Heart right ventricle (tissue), 16 donors: Measurements from ENCODE around the gene ZFPM1. TPM values are rescaled to one million over a fixed set of nuclear protein-coding genes. Genes with fewer than 3 reads are reported as not detected.

ENCODE experiments used
- ATAC-seq, 8 donors: fragments of 200-7000 bp; cut with Tn5 transposase; one replicate each; pipeline ENCODE4 v1.9.1; 2020; ENCODE audit warnings: mild to moderate bottlenecking in 8 of 8, moderate library complexity in 8 of 8, moderate number of reproducible peaks in 1 of 8
- DNase-seq, 2 donors: peaks; one replicate each; pipeline ENCODE4 v3.0.0-alpha.2; 2020
- H3K27ac ChIP-seq, 10 donors: fragments of 200-600 bp; sonication (generic) in 2 of 10; one replicate each; pipeline versions ENCODE4 v1.5.0 to v1.8.0; 2020 to 2022; ENCODE audit warnings: mild to moderate bottlenecking in 3 of 10
- H3K27me3 ChIP-seq, 7 donors: fragments of 200-600 bp; one replicate each; pipeline ENCODE4 v1.8.0; 2021 to 2022; ENCODE audit warnings: mild to moderate bottlenecking in 2 of 7
- H3K36me3 ChIP-seq, 9 donors: fragments of 200-600 bp; sonication (generic) in 1 of 9; one replicate each; pipeline versions ENCODE4 v1.5.0 to v1.8.0; 2020 to 2022; ENCODE audit warnings: mild to moderate bottlenecking in 2 of 9
- H3K4me1 ChIP-seq, 9 donors: fragments of 200-600 bp; sonication (generic) in 1 of 9; one replicate each; pipeline versions ENCODE4 v1.5.0 to v1.8.0; 2020 to 2022; ENCODE audit warnings: mild to moderate bottlenecking in 4 of 9
- H3K4me3 ChIP-seq, 10 donors: fragments of 200-600 bp; sonication (generic) in 2 of 10; one replicate each; pipeline versions ENCODE4 v1.5.0 to v1.8.0; 2020 to 2022; ENCODE audit warnings: mild to moderate bottlenecking in 7 of 10, moderate library complexity in 2 of 10
- H3K9me3 ChIP-seq, 11 donors: fragments of 200-600 bp in 10 of 11; sonication (generic) in 2 of 11; one replicate each; pipeline versions ENCODE4 v1.5.0 to v1.8.0; 2013 to 2022; ENCODE audit warnings: mild to moderate bottlenecking in 2 of 11, control low read depth in 1 of 11, moderate library complexity in 1 of 11
- CTCF ChIP-seq, 9 donors: fragments of 200-600 bp; sonication (generic) in 2 of 9; IDR thresholded peaks; one replicate each; pipeline versions ENCODE4 v1.5.0 to v1.8.0; 2021 to 2022; ENCODE audit warnings: antibody characterized with exemption in 9 of 9, mild to moderate bottlenecking in 5 of 9, moderate library complexity in 1 of 9
- WGBS, 2 donors: extraction: QIAGEN DNeasy Blood & Tissue Kit; methylation state at CpG; one replicate each; pipeline ENCODE4 v1.1.7; 2013; ENCODE audit warnings: inconsistent platforms in 1 of 2; 5-methylcytosine and 5-hydroxymethylcytosine counted together
- intact Hi-C, 10 donors: fragments of 100-400 bp; cut with DNase I; formaldehyde crosslinking; loops; one replicate each; pipeline versions ENCODE4 v1.11.1 to v1.14.2; 2022
- polyA plus RNA-seq, 2 donors: library from polyadenylated mRNA; stranded (reverse); fragments of 200-250 nt; gene quantifications; one replicate each; pipeline ENCODE4 v1.2.3, GENCODE V29; 2013
- total RNA-seq, 10 donors: library from RNA; stranded (reverse); fragmentation: NEBNext Ultra II Directional in 3 of 10; extraction: Animal tissue kit (Norgen Biotek cat#: 25700) in 3 of 10; gene quantifications; one replicate each; pipeline versions ENCODE4 v1.2.1 to v1.2.4, GENCODE V29; 2021 to 2023
- donor health status: Arrhythmogenic right ventricular cardiomyopathy.
- donor health status: ischemic (EF 13 %, LVEDD 7.1; RV severe dilation, severe dysfunction).
- donor health status: healthy with polysubstance abuse.
- donor health status: DM: no; HTN: yes; CAD: no.
- donor health status: DM: no; HTN: no; CAD: no.
- donor health status: ischemic (EF 25% LVEDD 6.9; RV normal size, moderate dysfunction).
- donor health status: ischemic (EF 25% LVEDD 5.7; RV mildly dilated, moderate dysfunction).
- donor health status: healthy.
- donor health status: DM: yes; HTN: yes; CAD: no.
- donor health status: Ischemic cardiomyopathy.
- donor health status: ischemic (EF 35%, LVEDD 5.7; RV mildly dilated, moderate dysfunction).
- donor health status: nonischemic (EF 11% LVEDD 7.7; RV severe dilation, severe dysfunction).
- donor health status: DM: yes; HTN: yes; CAD: no.
- donor health status: PGD.
- donor health status: ischemic (EF 29% LVEDD 5.4; RV normal size, mild dysfunction).
- donor health status: nonischemic (EF 23%, LVEDD 6.1; RV moderate dilation, normal function).

ZFPM1 gene
- total and polyA plus RNA-seq, 12 donors: 2.0 to 10.4 (median 4.4) TPM

GRCh38 chr16:88432174-88432573 is 20.9 kb upstream of the ZFPM1 start:
- Histone ChIP-seq H3K36me3 (no peaks in the 10 kb centered on the region), H3K27me3 (peaks cover 9 to 48% (median 34%) of the 10 kb centered on the region in 7 donors), H3K27ac (no peak overlapping the region), H3K4me1 (peaks cover 0 to 26% (median 14%) of the 10 kb centered on the region in 9 donors), H3K9me3 (no peaks in the 10 kb centered on the region), H3K4me3 (no peak overlapping the region)
- TF ChIP-seq CTCF (IDR thresholded peaks at IDR 0.05): no peak
- WGBS, 2 donors: 96 to 97% methylated on average over 22 of the region's 22 CpGs
- intact Hi-C loops: loop anchor here in 7 of 10 donors (5.0 to 10.0 kb wide), 4 partner anchors 235 to 457 kb away; no protein-coding TSS in a partner anchor
- no peak for ATAC-seq
- no peak for DNase-seq

GRCh38 chr16:88432753-88433152 is 20.3 kb upstream of the ZFPM1 start:
- no peak for ATAC-seq
- H3K27me3 ChIP-seq: peaks cover 9 to 48% (median 34%) of the 10 kb centered on the region in 7 donors

GRCh38 chr16:88433632-88434352 is 19.3 kb upstream of the ZFPM1 start:
- H3K9me3 ChIP-seq: no peaks in the 10 kb centered on the region
- peaks cover 9 to 47% (median 31%) of the 10 kb centered on the region in 7 donors for H3K27me3 ChIP-seq
- TF ChIP-seq CTCF (IDR thresholded peaks at IDR 0.05): no peak
- H3K4me1 ChIP-seq: peaks cover 0 to 30% (median 14%) of the 10 kb centered on the region in 9 donors
- H3K36me3 ChIP-seq: no peaks in the 10 kb centered on the region
- ATAC-seq: no peak
- H3K27ac ChIP-seq: no peak overlapping the region
- no peak for DNase-seq
- intact Hi-C loops: loop anchor here in 7 of 10 donors (5.0 to 10.0 kb wide), 4 partner anchors 236 to 459 kb away; no protein-coding TSS in a partner anchor
- H3K4me3 ChIP-seq: no peak overlapping the region
- WGBS, 2 donors: 90 to 91% methylated on average over 24 to 25 of the region's 25 CpGs

More at GRCh38 chr16:88432753-88433152, 20.3 kb upstream of the ZFPM1 start:
- no peak for TF ChIP-seq CTCF (IDR thresholded peaks at IDR 0.05)
- DNase-seq: no peak
- Histone ChIP-seq H3K9me3 (no peaks in the 10 kb centered on the region), H3K36me3 (no peaks in the 10 kb centered on the region), H3K4me1 (peaks cover 0 to 30% (median 14%) of the 10 kb centered on the region in 9 donors), H3K4me3 (no peak overlapping the region), H3K27ac (no peak overlapping the region)
- WGBS, 2 donors: 92 to 94% methylated on average over 9 of the region's 9 CpGs
- intact Hi-C loops: loop anchor here in 7 of 10 donors (5.0 to 10.0 kb wide), 4 partner anchors 235 to 458 kb away; no protein-coding TSS in a partner anchor

GRCh38 chr16:88434353-88434690 is 18.8 kb upstream of the ZFPM1 start:
- 96% methylated on average over 10 of the region's 10 CpGs for WGBS, 2 donors
- no peak for TF ChIP-seq CTCF (IDR thresholded peaks at IDR 0.05)
- Histone ChIP-seq H3K36me3 (no peaks in the 10 kb centered on the region), H3K27ac (no peak overlapping the region), H3K9me3 (no peaks in the 10 kb centered on the region), H3K4me1 (peaks cover 0 to 30% (median 14%) of the 10 kb centered on the region in 9 donors), H3K4me3 (no peak overlapping the region), H3K27me3 (peaks cover 9 to 43% (median 31%) of the 10 kb centered on the region in 7 donors)
- ATAC-seq: no peak
- no peak for DNase-seq
- intact Hi-C loops: loop anchor here in 7 of 10 donors (5.0 to 10.0 kb wide), 4 partner anchors 237 to 460 kb away; no protein-coding TSS in a partner anchor
